ENCODE results near the gene NFKBIE.

Gene NFKBIE

GRCh38 chr6:44226368-44227147 lies 38.8 kb downstream of the NFKBIE start:
- DNase-seq (ENCODE audit: low read depth) = no peak

- DNase-seq (ENCODE audit: low read depth) = no peak
Measured at GRCh38 chr6:44225579-44226325, 39.6 kb downstream of the NFKBIE start.

DNA sequence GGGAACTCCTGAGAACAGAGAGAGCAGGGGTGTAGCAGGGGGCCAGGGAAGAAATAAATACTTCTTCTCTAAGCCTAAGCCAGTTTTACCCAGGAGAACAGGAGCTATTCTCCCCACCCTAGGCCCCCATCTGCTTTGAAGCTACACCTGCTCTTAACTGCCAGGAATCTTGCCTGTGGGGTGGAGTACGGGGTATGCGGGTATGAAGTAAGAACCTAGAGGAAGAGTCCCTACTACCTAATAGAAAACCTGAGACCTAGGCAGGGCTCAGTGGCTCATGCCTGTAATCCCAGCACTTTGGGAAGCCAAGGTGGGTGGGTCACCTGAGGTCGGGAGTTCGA lies 40.4 kb downstream of the NFKBIE start:
- DNase-seq (ENCODE audit: low read depth) = no peak

DNA sequence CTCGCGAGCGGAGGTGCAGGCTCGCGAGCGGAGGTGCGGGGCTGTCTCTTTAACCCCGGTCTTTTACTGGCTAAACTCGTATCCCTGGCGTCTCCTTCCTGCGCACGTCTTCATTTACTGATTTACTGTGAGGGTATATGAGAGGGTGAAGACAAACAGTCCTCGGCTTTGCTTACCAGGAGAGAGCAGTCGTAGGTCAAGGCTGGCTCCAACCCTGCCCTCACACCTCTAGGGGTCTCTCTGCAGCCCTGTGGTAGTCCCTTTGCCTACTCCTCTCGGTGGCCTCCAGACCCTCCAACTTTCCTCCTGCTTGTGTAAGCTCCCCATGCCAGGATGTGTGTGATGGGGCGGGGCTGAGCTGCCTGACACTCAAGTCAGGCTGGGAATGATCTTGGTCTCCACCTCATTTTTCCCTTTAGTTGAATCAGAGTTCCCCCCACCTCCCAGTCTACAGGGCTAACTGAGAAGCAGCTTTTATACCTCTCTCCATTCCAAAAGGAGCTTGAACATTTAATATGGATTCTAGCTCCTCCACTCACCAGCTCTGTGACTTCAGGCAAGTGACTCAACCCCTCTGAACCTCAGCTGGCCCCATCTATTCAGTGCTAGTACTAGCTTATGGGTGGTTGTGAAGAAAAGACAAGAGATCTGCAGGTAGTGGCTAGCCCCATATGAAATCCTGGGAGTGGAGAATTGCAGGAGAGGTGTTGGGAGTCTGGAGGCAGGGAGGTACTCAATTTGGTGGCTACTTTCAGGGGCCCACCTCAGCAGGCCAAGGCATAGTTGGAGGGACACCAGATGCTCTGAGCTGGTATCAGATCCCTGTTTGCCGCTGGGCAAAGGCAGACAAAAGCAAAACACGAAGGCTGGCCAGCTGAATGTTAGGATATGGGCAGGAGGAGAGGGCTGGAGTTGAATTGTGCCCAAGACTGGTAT lies 41.1 kb downstream of the NFKBIE start:
- DNase-seq (ENCODE audit: low read depth) = no peak

DNA sequence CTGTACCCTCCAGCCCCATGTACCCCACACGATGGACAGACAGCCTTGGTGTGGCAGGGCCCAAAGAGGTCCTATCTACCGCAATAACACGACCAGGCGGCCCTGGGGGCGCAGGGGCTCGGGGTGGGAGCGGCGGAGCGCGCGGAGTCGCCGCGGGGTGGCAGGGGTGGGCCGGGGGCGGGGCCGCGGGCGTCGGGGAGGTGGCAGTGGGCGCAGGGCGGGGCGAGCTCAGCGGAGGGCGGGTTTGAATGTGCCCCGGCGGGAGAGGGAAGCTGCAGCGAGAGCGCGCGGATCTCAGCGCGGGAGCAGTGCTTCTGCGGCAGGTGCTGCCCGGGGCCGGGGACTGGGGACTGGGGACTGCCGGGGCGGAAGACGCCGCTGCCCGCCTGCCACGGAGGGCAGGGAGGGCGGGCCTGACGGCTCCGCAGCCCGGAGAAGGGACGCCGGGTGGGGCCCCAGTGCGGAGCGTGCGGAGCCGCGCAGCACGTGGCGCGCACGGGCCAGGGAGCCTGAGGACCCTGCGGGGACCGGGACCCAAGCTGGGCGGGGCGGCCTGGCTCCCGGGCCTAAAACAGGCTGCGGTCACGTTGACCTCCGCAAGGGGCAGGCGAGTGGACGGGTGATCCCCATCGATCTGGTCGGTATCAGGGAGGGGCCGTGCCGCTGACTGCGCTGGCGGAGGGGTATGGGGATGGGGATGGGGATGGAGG lies 41.9 kb downstream of the NFKBIE start, which contains the start of gene SLC29A1:
Gene SLC29A1, plus strand, starts transcription at position 277 of the 710 bp plus-strand sequence. CDS start 3,719 bp downstream, outside the sequence.
- DNase-seq (ENCODE audit: low read depth) = peak; percentile 74

DNA sequence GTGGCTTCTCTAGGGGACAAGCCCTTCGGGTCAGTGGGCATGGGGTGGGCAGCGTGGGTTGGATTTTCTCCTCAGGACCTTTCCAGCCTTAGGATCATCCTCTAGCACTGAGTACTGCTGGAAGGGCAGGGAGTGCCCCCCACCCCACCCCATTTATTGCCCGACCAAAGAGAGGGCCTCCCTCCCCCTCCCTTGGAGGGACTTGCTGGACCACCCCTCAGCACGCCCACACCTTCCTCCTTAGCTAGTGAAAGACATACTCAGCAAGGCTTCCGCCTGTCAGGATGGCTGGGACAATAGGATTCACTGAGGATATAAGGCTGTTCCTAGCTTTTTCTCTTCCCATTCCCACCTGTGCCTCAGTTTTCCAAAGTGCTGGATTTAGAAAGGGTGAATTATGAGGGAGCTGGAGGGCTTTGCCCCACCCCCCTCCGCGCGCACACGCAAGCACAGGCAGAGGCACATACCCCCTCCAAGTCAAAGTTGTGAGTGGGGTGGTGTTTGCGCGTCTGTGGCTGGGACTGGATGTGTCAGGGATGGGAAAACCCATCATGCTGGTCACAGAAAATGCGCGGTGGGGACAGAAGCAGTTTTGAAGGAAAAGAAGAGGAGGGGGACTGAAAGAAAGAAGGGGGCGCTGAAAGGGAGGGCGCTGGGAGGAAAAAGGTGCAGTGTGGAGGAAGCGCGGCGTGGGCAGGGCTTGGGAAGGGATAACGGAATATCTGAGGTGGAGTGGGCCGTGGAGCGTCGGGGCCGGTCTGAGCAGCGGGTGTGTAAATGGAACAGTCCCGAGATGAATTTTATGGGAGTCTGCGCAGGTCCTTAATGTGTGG lies 42.6 kb downstream of the NFKBIE start:
- DNase-seq (ENCODE audit: low read depth) = no peak

GRCh38 chr6:44221961-44222335 lies 43.4 kb downstream of the NFKBIE start:
- no peak for DNase-seq (ENCODE audit: low read depth)

- peak; percentile 45 for DNase-seq (ENCODE audit: low read depth)
Measured at GRCh38 chr6:44221291-44221960, 43.9 kb downstream of the NFKBIE start.

- DNase-seq (ENCODE audit: low read depth) = no peak
Measured at GRCh38 chr6:44220913-44221290, 44.4 kb downstream of the NFKBIE start.

- DNase-seq (ENCODE audit: low read depth) = no peak
Measured at GRCh38 chr6:44219815-44220784, 45.3 kb downstream of the NFKBIE start.

GRCh38 chr6:44219053-44219814 lies 46.1 kb downstream of the NFKBIE start:
- no peak for DNase-seq (ENCODE audit: low read depth)

- DNase-seq (ENCODE audit: low read depth) = no peak
Measured at GRCh38 chr6:44217332-44218143, 47.8 kb downstream of the NFKBIE start.

GRCh38 chr6:44216677-44217331 lies 48.5 kb downstream of the NFKBIE start, which contains the start of gene MYMX:
MYMX (plus strand) TSS chr6:44216926; CDS start chr6:44217472, 546 bp downstream.
- no peak for DNase-seq (ENCODE audit: low read depth)

- DNase-seq (ENCODE audit: low read depth) = no peak
Measured at GRCh38 chr6:44214307-44214706, 51.0 kb downstream of the NFKBIE start.

- no peak for DNase-seq (ENCODE audit: low read depth)
Measured at GRCh38 chr6:44211284-44211683, 54.1 kb downstream of the NFKBIE start.
